DOHH2 (cell line): ENCODE results near the gene KIF7.

ENCODE experiments used
- EZH2phosphoT487 ChIP-seq: fragments of 200-600 bp; sonication (generic); IDR thresholded peaks from 2 replicates; pipeline ENCODE4 v1.6.1; 2017; ENCODE audit warnings: borderline replicate concordance, mild to moderate bottlenecking, antibody characterized with exemption, low read length, moderate library complexity, mixed read lengths
- TF ChIP-seq, protein P1 (sequence below): fragments of 200-600 bp; sonication (generic); IDR thresholded peaks from one replicate; pipeline ENCODE4 v1.5.1; 2014; ENCODE audit warnings: antibody characterized with exemption, mild to moderate bottlenecking, low read depth, low read length; ENCODE audit not compliant: poor library complexity, severe bottlenecking

DNA sequence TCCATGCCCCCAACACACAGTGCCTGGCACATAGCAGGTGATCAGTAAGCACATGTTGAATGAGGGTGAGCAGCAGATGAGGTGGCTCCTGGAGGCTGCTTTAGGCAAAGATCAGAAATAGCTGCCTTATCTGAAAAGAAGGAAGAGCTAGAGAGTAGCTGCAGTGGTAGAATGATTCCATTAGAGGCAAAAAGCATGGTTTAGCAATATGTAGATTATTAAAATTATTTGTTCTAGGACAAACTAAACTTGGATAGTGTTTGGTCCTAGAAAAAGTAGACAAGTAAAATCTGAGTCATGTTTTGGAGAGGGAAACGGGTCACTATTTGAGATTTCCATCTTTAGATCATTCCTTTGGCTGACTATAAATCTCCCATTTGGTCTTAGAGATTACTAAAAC is 32.1 kb downstream of the KIF7 start:
- TF ChIP-seq, protein P1, sequence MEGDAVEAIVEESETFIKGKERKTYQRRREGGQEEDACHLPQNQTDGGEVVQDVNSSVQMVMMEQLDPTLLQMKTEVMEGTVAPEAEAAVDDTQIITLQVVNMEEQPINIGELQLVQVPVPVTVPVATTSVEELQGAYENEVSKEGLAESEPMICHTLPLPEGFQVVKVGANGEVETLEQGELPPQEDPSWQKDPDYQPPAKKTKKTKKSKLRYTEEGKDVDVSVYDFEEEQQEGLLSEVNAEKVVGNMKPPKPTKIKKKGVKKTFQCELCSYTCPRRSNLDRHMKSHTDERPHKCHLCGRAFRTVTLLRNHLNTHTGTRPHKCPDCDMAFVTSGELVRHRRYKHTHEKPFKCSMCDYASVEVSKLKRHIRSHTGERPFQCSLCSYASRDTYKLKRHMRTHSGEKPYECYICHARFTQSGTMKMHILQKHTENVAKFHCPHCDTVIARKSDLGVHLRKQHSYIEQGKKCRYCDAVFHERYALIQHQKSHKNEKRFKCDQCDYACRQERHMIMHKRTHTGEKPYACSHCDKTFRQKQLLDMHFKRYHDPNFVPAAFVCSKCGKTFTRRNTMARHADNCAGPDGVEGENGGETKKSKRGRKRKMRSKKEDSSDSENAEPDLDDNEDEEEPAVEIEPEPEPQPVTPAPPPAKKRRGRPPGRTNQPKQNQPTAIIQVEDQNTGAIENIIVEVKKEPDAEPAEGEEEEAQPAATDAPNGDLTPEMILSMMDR = no peak
- TF ChIP-seq EZH2phosphoT487 = no peak
